HEK293 (cell line): Measurements from ENCODE around the gene RPUSD1.
A peak's percentile ranks its signal among the peaks of the same experiment; 100 is the strongest.

Experiments used
- CTCF ChIA-PET: fragments of 350-600 bp; formaldehyde crosslinking; extraction: SDS; loops from one replicate; lab custom pipeline; 2021; ENCODE audit warnings: antibody characterized with exemption; lab: Yijun Ruan, JAX
- POLR2A ChIA-PET: fragments of 300-600 bp; formaldehyde crosslinking; extraction: SDS; loops from one replicate; lab custom pipeline; 2020; ENCODE audit warnings: antibody characterized with exemption, inconsistent platforms; lab: Yijun Ruan, JAX
- H3K27ac ChIP-seq: fragments of 200-500 bp; sonication (Bioruptor generic); 2 replicates; pipeline ENCODE4 v1.5.1; 2014; ENCODE audit warnings: low read depth, low read length, control low read depth, inconsistent platforms; ENCODE audit errors: extremely low read depth
- H3K36me3 ChIP-seq, 2 experiments: fragments of 200-500 bp in 1 of 2; sonication (Bioruptor generic) in 1 of 2; 1 replicate in 1 of 2; 2 replicates in 1 of 2; pipeline ENCODE4 v1.5.1; 2014 to 2017; ENCODE audit warnings: inconsistent platforms in 2 of 2, low read length in 2 of 2; ENCODE audit not compliant: control insufficient read depth in 2 of 2, insufficient read depth in 1 of 2
- H3K4me1 ChIP-seq: fragments of 200-500 bp; sonication (Bioruptor generic); 2 replicates; pipeline ENCODE4 v1.5.1; 2014; ENCODE audit warnings: mild to moderate bottlenecking, low read length, inconsistent platforms; ENCODE audit not compliant: control insufficient read depth, insufficient read depth
- H3K4me3 ChIP-seq: 2 replicates; pipeline ENCODE4 v1.5.1; 2011; ENCODE audit warnings: low read depth, mild to moderate bottlenecking, control low read depth, low read length, moderate library complexity
- H3K9me3 ChIP-seq: fragments of 200-500 bp; sonication (Bioruptor generic); 2 replicates; pipeline ENCODE4 v1.5.1; 2014; ENCODE audit warnings: low read depth, low read length, inconsistent platforms; ENCODE audit not compliant: control insufficient read depth, insufficient read depth
- KLF16 ChIP-seq: fragments of 450-650 bp; formaldehyde crosslinking; IDR thresholded peaks from 2 replicates; pipeline ENCODE4 v1.5.1; 2017; ENCODE audit warnings: missing biosample characterization, missing genetic modification characterization
- MEIS1 ChIP-seq: sonication (generic); formaldehyde crosslinking; IDR thresholded peaks from 2 replicates; pipeline ENCODE4 v1.8.1; 2022; ENCODE audit warnings: missing genetic modification reagents, mild to moderate bottlenecking, borderline replicate concordance
- PRDM1 ChIP-seq: fragments of 450-650 bp; formaldehyde crosslinking; IDR thresholded peaks from 2 replicates; pipeline ENCODE4; 2016; ENCODE audit warnings: missing biosample characterization, missing genetic modification characterization
- REST ChIP-seq: fragments of 450-650 bp; formaldehyde crosslinking; IDR thresholded peaks from 2 replicates; pipeline ENCODE4 v1.5.1; 2016; ENCODE audit warnings: missing biosample characterization, missing genetic modification characterization
- SCRT2 ChIP-seq: fragments of 450-650 bp; formaldehyde crosslinking; IDR thresholded peaks from 2 replicates; pipeline ENCODE4 v1.5.1; 2016; ENCODE audit warnings: missing biosample characterization, missing genetic modification characterization
- SETDB1 ChIP-seq: IDR thresholded peaks from one replicate; pipeline ENCODE4 v1.6.1; 2017; ENCODE audit warnings: mild to moderate bottlenecking, low read length, moderate library complexity, mixed read lengths; ENCODE audit not compliant: insufficient read length
- ZBTB21 ChIP-seq: fragments of 450-650 bp; formaldehyde crosslinking; IDR thresholded peaks from 2 replicates; pipeline ENCODE4 v1.5.1; 2017; ENCODE audit warnings: missing biosample characterization, missing genetic modification characterization
- ZBTB8A ChIP-seq: fragments of 450-650 bp; formaldehyde crosslinking; IDR thresholded peaks from 2 replicates; pipeline ENCODE4 v1.5.1; 2016; ENCODE audit warnings: missing biosample characterization, missing genetic modification characterization
- ZFHX2 ChIP-seq: fragments of 450-650 bp; formaldehyde crosslinking; conservative IDR thresholded peaks from 2 replicates; pipeline ENCODE4 v1.5.1; 2016; ENCODE audit warnings: missing biosample characterization, missing genetic modification characterization
- ZFP69B ChIP-seq: fragments of 450-650 bp; formaldehyde crosslinking; IDR thresholded peaks from 2 replicates; pipeline ENCODE4 v1.5.1; 2016; ENCODE audit warnings: missing biosample characterization, missing genetic modification characterization
- ZNF266 ChIP-seq: fragments of 450-650 bp; formaldehyde crosslinking; IDR thresholded peaks from 2 replicates; pipeline ENCODE4 v1.5.1; 2016; ENCODE audit warnings: missing biosample characterization, missing genetic modification characterization, low read depth
- ZNF426 ChIP-seq: fragments of 450-650 bp; formaldehyde crosslinking; IDR thresholded peaks from 2 replicates; pipeline ENCODE4 v1.5.1; 2017; ENCODE audit warnings: missing biosample characterization, missing genetic modification characterization, mild to moderate bottlenecking, inconsistent platforms, moderate library complexity
- ZNF433 ChIP-seq: fragments of 450-650 bp; formaldehyde crosslinking; IDR thresholded peaks from 2 replicates; pipeline ENCODE4 v1.5.1; 2016; ENCODE audit warnings: missing biosample characterization, missing genetic modification characterization, low read depth
- ZNF529 ChIP-seq: fragments of 450-650 bp; formaldehyde crosslinking; IDR thresholded peaks from 2 replicates; pipeline ENCODE4 v1.5.1; 2017; ENCODE audit warnings: missing genetic modification characterization, missing biosample characterization; ENCODE audit not compliant: insufficient replicate concordance
- ZNF560 ChIP-seq: fragments of 450-650 bp; formaldehyde crosslinking; IDR thresholded peaks from 2 replicates; pipeline ENCODE4 v1.5.1; 2017; ENCODE audit warnings: missing biosample characterization, missing genetic modification characterization, borderline replicate concordance
- TF ChIP-seq, protein P1 (sequence below): fragments of 450-650 bp; formaldehyde crosslinking; IDR thresholded peaks from 2 replicates; pipeline ENCODE4 v1.5.1; 2016; ENCODE audit warnings: missing biosample characterization, missing genetic modification characterization
- TF ChIP-seq, protein P2 (sequence below): fragments of 450-650 bp; formaldehyde crosslinking; IDR thresholded peaks from 2 replicates; pipeline ENCODE4 v1.5.1; 2016; ENCODE audit warnings: missing biosample characterization, missing genetic modification characterization

The RPUSD1 gene

GRCh38 chr16:782766-783403 is 5.3 kb downstream of the RPUSD1 start (continued):
- TF ChIP-seq ZFHX2 (tag by site-specific recombination): peak; percentile 95
- no peak for TF ChIP-seq ZBTB21 (tag by site-specific recombination)
- 0 out of 2 replicates have a peak, but pooled peaks have one; percentile 23 for TF ChIP-seq KLF16 (tag by site-specific recombination)
- TF ChIP-seq ZNF266 (tag by site-specific recombination): no peak
- 0 out of 2 replicates have a peak, but pooled peaks have one; percentile 18 for TF ChIP-seq ZBTB8A (tag by site-specific recombination)
- TF ChIP-seq, protein P1, sequence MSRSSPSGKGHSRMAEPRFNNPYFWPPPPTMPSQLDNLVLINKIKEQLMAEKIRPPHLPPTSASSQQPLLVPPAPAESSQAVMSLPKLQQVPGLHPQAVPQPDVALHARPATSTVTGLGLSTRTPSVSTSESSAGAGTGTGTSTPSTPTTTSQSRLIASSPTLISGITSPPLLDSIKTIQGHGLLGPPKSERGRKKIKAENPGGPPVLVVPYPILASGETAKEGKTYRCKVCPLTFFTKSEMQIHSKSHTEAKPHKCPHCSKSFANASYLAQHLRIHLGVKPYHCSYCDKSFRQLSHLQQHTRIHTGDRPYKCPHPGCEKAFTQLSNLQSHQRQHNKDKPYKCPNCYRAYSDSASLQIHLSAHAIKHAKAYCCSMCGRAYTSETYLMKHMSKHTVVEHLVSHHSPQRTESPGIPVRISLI (tag by site-specific recombination): no peak
- TF ChIP-seq ZNF529: no peak
- TF ChIP-seq SCRT2 (tag by site-specific recombination): no peak
- TF ChIP-seq, all 188 proteins: peak for 7

GRCh38 chr16:782258-782657 is 5.9 kb downstream of the RPUSD1 start:
- ChIA-PET CTCF (interaction anchor here (9.5 kb wide), 1 partner anchor 70 kb away, joined by 119 read pairs; no protein-coding TSS in a partner anchor), POLR2A (interaction anchor here (0.5 to 0.6 kb wide), 2 partner anchors 83 to 587 kb away, joined by 3 read pairs; no protein-coding TSS in a partner anchor)
- H3K27ac ChIP-seq: no peak overlapping the region

More at GRCh38 chr16:782258-782657, 5.9 kb downstream of the RPUSD1 start:
- no peak for TF ChIP-seq PRDM1 (tag by site-specific recombination)
- TF ChIP-seq ZNF560 (tag by site-specific recombination): no peak
- no peak for TF ChIP-seq SETDB1
- no peak for TF ChIP-seq ZFP69B (tag by site-specific recombination)
- no peak for TF ChIP-seq MEIS1 (CRISPR knock-in tag)
- TF ChIP-seq ZNF433 (tag by site-specific recombination): no peak
- TF ChIP-seq ZNF426 (tag by site-specific recombination): no peak
- no peak for TF ChIP-seq REST (tag by site-specific recombination)
- TF ChIP-seq ZNF266 (tag by site-specific recombination): no peak
- TF ChIP-seq, protein P2, sequence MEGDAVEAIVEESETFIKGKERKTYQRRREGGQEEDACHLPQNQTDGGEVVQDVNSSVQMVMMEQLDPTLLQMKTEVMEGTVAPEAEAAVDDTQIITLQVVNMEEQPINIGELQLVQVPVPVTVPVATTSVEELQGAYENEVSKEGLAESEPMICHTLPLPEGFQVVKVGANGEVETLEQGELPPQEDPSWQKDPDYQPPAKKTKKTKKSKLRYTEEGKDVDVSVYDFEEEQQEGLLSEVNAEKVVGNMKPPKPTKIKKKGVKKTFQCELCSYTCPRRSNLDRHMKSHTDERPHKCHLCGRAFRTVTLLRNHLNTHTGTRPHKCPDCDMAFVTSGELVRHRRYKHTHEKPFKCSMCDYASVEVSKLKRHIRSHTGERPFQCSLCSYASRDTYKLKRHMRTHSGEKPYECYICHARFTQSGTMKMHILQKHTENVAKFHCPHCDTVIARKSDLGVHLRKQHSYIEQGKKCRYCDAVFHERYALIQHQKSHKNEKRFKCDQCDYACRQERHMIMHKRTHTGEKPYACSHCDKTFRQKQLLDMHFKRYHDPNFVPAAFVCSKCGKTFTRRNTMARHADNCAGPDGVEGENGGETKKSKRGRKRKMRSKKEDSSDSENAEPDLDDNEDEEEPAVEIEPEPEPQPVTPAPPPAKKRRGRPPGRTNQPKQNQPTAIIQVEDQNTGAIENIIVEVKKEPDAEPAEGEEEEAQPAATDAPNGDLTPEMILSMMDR (tag by site-specific recombination): no peak
- Histone ChIP-seq H3K36me3 (peaks cover 0 to 24% of the 10 kb centered on the region in 2 experiments; a peak in 1 of 3 replicates), H3K4me1 (no peaks in the 10 kb centered on the region), H3K4me3 (no peak overlapping the region), H3K9me3 (no peaks in the 10 kb centered on the region)
